Lower leg skin (tissue), 4 donors: ENCODE results near the gene SYMPK. TPM values are rescaled to one million over a fixed set of nuclear protein-coding genes. Genes with fewer than 3 reads are reported as not detected.
A peak's percentile ranks its signal among the peaks of the same experiment; 100 is the strongest.

ENCODE experiments used
- DNase-seq, 2 donors: peaks; one replicate each; pipeline ENCODE4 v3.0.0-alpha.2; 2019; ENCODE audit warnings: low spot score in 2 of 2
- H3K4me3 ChIP-seq: fragments of 200-600 bp; sonication (generic); 2 replicates; pipeline ENCODE4 v1.5.1; 2017; ENCODE audit warnings: mild to moderate bottlenecking, low read depth; ENCODE audit not compliant: poor library complexity, severe bottlenecking
- POLR2A ChIP-seq, 2 donors: fragments of 450-650 bp; IDR thresholded peaks; one replicate each; pipeline ENCODE4 v1.6.1; 2016 to 2017; ENCODE audit warnings: antibody characterized with exemption in 2 of 2, mild to moderate bottlenecking in 1 of 2, moderate library complexity in 1 of 2
- WGBS, 2 donors: methylation state at CpG; one replicate each; pipeline ENCODE4 v1.1.5; 2018; 5-methylcytosine and 5-hydroxymethylcytosine counted together
- intact Hi-C: fragments of 100-400 bp; cut with DNase I; formaldehyde crosslinking; loops from one replicate; pipeline ENCODE4 v1.15.0; 2023; ENCODE audit warnings: low total_unique reads
- total RNA-seq, 4 donors: library from RNA; depleted of rRNA; stranded (reverse); fragments of >200 nt; gene quantifications; one replicate each; pipeline ENCODE4 v1.1.0, GENCODE V29; 2016
- TF ChIP-seq, protein P1 (sequence below), 3 donors: fragments of 450-650 bp; IDR thresholded peaks; one replicate each; pipeline ENCODE4 v1.5.1; 2016; ENCODE audit warnings: antibody characterized with exemption in 3 of 3, mild to moderate bottlenecking in 3 of 3, moderate library complexity in 2 of 3

The SYMPK gene
- total RNA-seq, 4 donors from 2014 or later: 30.3 to 62.8 (median 46.6) TPM

DNA sequence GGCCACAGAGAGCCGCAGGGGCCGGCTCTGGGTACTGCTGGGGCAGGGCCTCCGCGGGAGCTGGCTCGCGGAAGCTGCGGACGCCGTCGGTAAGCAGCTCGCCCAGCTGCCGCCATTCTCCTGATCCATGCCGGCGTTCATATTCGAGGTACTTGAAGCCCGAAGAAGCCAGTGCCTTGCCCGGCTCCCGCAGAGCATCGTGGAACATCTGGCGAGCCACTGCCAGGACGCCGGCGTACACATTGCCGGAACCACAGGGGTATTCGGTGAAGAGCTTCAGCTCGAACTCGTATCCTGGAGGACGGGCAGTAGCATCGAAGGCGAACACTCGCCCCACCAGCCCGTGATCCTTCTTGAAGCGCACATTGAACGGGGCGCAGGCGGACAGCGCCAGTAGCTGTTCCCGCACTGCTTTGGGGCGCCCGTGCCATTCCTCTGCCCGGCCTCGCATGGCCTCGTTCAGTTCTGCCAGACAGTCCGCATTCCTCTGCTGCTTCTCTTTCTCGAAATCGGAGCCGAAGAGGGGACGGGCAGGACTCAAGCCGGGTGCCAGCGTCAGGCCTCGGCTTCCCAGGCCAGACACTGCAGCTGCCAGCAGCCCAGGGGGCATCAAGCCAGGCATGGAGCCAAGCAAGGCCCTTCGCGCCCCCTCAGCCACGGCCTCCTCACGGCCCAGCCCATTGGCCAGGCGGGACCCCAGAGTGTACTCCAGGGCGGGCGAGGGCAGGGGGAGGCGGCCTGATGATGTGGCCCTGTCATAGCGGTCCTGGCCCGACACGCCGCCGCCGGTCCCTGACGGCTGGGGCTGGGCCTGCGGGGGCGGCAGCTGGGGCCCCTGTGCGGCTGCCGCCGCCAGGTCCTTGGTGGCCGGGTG, 22.0 kb upstream of the SYMPK start:
- no peak for DNase-seq
- H3K4me3 ChIP-seq: peak overlapping the region; percentile 51
- no peak for TF ChIP-seq POLR2A (IDR thresholded peaks at IDR 0.05)
- TF ChIP-seq, protein P1, sequence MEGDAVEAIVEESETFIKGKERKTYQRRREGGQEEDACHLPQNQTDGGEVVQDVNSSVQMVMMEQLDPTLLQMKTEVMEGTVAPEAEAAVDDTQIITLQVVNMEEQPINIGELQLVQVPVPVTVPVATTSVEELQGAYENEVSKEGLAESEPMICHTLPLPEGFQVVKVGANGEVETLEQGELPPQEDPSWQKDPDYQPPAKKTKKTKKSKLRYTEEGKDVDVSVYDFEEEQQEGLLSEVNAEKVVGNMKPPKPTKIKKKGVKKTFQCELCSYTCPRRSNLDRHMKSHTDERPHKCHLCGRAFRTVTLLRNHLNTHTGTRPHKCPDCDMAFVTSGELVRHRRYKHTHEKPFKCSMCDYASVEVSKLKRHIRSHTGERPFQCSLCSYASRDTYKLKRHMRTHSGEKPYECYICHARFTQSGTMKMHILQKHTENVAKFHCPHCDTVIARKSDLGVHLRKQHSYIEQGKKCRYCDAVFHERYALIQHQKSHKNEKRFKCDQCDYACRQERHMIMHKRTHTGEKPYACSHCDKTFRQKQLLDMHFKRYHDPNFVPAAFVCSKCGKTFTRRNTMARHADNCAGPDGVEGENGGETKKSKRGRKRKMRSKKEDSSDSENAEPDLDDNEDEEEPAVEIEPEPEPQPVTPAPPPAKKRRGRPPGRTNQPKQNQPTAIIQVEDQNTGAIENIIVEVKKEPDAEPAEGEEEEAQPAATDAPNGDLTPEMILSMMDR (IDR thresholded peaks at IDR 0.05): no peak
- intact Hi-C loops: no loop called here
- WGBS, 2 donors: 65 to 74% methylated on average over 50 to 61 of the region's 72 CpGs

GRCh38 chr19:45883881-45884681, 21.1 kb upstream of the SYMPK start:
- TF ChIP-seq POLR2A (IDR thresholded peaks at IDR 0.05): no peak
- TF ChIP-seq, protein P1 (IDR thresholded peaks at IDR 0.05): no peak
- intact Hi-C loops: no loop called here
- H3K4me3 ChIP-seq: no peak overlapping the region
- 86 to 94% methylated on average over 34 to 46 of the region's 57 CpGs for WGBS, 2 donors
- DNase-seq: no peak

- WGBS, 2 donors: 20 to 31% methylated on average over 5 of the region's 5 CpGs
- no peak for DNase-seq
- TF ChIP-seq POLR2A (IDR thresholded peaks at IDR 0.05): no peak
- TF ChIP-seq, protein P1 (IDR thresholded peaks at IDR 0.05): no peak
- intact Hi-C loops: no loop called here
- H3K4me3 ChIP-seq: no peak overlapping the region
These were observed 20.6 kb upstream of the SYMPK start for GRCh38 chr19:45883586-45883880.

- DNase-seq: peak; percentile 60 to 95
- intact Hi-C loops: no loop called here
- 10 to 16% methylated on average over 45 to 46 of the region's 47 CpGs for WGBS, 2 donors
- TF ChIP-seq, protein P1 (IDR thresholded peaks at IDR 0.05): peak in 1 of 3 donors; percentile 79
- no peak for TF ChIP-seq POLR2A (IDR thresholded peaks at IDR 0.05)
- no peak overlapping the region for H3K4me3 ChIP-seq
These were observed 20.0 kb upstream of the SYMPK start for GRCh38 chr19:45882652-45883585.

- H3K4me3 ChIP-seq: no peak overlapping the region
- 55 to 67% methylated on average over 3 to 4 of the region's 4 CpGs for WGBS, 2 donors
- intact Hi-C loops: no loop called here
- no peak for DNase-seq
- TF ChIP-seq, protein P1 (IDR thresholded peaks at IDR 0.05): no peak
- TF ChIP-seq POLR2A (IDR thresholded peaks at IDR 0.05): no peak
These were observed 19.1 kb upstream of the SYMPK start for GRCh38 chr19:45881909-45882528.
